ENCODE measurements around the gene NCAPD3. TPM values are rescaled to one million over a fixed set of nuclear protein-coding genes. Genes with fewer than 3 reads are reported as not detected.

The NCAPD3 gene
- total and polyA plus RNA-seq, 4 donors: 4.4 to 23.5 (median 16.5) TPM

DNA sequence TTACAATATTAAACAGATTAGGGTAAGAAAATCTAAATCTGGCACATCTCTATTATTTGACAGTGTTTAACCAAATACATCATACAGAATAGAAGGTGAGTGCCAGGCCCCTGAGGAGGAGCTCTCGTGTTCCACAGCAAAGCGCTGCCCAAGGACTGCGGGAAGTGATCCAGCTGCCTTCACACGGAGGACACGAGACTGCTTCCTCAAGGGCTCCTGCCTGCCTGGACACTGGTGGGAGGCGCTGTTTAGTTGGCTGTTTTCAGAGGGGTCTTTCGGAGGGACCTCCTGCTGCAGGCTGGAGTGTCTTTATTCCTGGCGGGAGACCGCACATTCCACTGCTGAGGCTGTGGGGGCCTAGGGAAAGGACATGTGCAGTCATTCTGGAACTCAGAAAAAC, 71.1 kb downstream of the NCAPD3 start:
- ATAC-seq (ENCODE audit: insufficient read depth, low FRiP score) (no peak), DNase-seq (no peak)
- H3K9me3 ChIP-seq (ENCODE audit: control insufficient read depth in 4 of 4, insufficient read depth in 3 of 4, low read length in 3 of 4): no peaks in the 10 kb centered on the region
- TF ChIP-seq, protein P1, sequence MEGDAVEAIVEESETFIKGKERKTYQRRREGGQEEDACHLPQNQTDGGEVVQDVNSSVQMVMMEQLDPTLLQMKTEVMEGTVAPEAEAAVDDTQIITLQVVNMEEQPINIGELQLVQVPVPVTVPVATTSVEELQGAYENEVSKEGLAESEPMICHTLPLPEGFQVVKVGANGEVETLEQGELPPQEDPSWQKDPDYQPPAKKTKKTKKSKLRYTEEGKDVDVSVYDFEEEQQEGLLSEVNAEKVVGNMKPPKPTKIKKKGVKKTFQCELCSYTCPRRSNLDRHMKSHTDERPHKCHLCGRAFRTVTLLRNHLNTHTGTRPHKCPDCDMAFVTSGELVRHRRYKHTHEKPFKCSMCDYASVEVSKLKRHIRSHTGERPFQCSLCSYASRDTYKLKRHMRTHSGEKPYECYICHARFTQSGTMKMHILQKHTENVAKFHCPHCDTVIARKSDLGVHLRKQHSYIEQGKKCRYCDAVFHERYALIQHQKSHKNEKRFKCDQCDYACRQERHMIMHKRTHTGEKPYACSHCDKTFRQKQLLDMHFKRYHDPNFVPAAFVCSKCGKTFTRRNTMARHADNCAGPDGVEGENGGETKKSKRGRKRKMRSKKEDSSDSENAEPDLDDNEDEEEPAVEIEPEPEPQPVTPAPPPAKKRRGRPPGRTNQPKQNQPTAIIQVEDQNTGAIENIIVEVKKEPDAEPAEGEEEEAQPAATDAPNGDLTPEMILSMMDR (IDR thresholded peaks at IDR 0.05; ENCODE audit: control extremely low read depth, extremely low read depth): no peak
- no peak overlapping the region for H3K27ac ChIP-seq (ENCODE audit: low read depth in 1 of 2, low read length in 1 of 2)
- H3K4me1 ChIP-seq (ENCODE audit: control insufficient read depth in 5 of 5, insufficient read depth in 5 of 5, low read length in 5 of 5): no peaks in the 10 kb centered on the region
- WGBS, 2 donors: 89 to 91% methylated on average over 9 of the region's 9 CpGs
- H3K4me3 ChIP-seq: no peak overlapping the region
- H3K27me3 ChIP-seq (ENCODE audit: control insufficient read depth in 3 of 3, insufficient read depth in 3 of 3, low read length in 2 of 3): no peaks in the 10 kb centered on the region
- no peak overlapping the region for H3K9ac ChIP-seq (ENCODE audit: insufficient read depth in 1 of 2, low read length in 2 of 2)
- peaks cover 27 to 49% (median 31%) of the 10 kb centered on the region in 4 donors for H3K36me3 ChIP-seq (ENCODE audit: control insufficient read depth in 4 of 4, insufficient read depth in 4 of 4, low read length in 4 of 4)

DNA sequence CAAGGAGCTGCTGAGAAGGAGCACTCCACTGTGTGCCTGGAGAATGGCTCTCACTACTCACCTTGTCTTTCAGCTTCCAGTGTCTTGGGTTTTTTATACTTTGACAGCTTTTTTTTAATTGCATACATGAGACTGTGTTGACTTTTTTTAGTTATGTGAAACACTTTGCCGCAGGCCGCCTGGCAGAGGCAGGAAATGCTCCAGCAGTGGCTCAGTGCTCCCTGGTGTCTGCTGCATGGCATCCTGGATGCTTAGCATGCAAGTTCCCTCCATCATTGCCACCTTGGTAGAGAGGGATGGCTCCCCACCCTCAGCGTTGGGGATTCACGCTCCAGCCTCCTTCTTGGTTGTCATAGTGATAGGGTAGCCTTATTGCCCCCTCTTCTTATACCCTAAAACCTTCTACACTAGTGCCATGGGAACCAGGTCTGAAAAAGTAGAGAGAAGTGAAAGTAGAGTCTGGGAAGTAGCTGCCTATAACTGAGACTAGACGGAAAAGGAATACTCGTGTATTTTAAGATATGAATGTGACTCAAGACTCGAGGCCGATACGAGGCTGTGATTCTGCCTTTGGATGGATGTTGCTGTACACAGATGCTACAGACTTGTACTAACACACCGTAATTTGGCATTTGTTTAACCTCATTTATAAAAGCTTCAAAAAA, 72.6 kb downstream of the NCAPD3 start:
- Histone ChIP-seq H3K27me3 (ENCODE audit: control insufficient read depth in 3 of 3, insufficient read depth in 3 of 3, low read length in 2 of 3) (no peaks in the 10 kb centered on the region), H3K9ac (ENCODE audit: insufficient read depth in 1 of 2, low read length in 2 of 2) (peak overlapping the region in 1 of 2 donors; percentile 28), H3K4me3 (no peak overlapping the region), H3K9me3 (ENCODE audit: control insufficient read depth in 4 of 4, insufficient read depth in 3 of 4, low read length in 3 of 4) (no peaks in the 10 kb centered on the region), H3K4me1 (ENCODE audit: control insufficient read depth in 5 of 5, insufficient read depth in 5 of 5, low read length in 5 of 5) (no peaks in the 10 kb centered on the region), H3K36me3 (ENCODE audit: control insufficient read depth in 4 of 4, insufficient read depth in 4 of 4, low read length in 4 of 4) (peaks cover 22 to 43% (median 26%) of the 10 kb centered on the region in 4 donors), H3K27ac (ENCODE audit: low read depth in 1 of 2, low read length in 1 of 2) (no peak overlapping the region)
- ATAC-seq (ENCODE audit: insufficient read depth, low FRiP score) (no peak), DNase-seq (no peak)
- WGBS, 2 donors: 87 to 88% methylated on average over 10 of the region's 10 CpGs
- TF ChIP-seq, protein P1 (IDR thresholded peaks at IDR 0.05; ENCODE audit: control extremely low read depth, extremely low read depth): no peak

DNA sequence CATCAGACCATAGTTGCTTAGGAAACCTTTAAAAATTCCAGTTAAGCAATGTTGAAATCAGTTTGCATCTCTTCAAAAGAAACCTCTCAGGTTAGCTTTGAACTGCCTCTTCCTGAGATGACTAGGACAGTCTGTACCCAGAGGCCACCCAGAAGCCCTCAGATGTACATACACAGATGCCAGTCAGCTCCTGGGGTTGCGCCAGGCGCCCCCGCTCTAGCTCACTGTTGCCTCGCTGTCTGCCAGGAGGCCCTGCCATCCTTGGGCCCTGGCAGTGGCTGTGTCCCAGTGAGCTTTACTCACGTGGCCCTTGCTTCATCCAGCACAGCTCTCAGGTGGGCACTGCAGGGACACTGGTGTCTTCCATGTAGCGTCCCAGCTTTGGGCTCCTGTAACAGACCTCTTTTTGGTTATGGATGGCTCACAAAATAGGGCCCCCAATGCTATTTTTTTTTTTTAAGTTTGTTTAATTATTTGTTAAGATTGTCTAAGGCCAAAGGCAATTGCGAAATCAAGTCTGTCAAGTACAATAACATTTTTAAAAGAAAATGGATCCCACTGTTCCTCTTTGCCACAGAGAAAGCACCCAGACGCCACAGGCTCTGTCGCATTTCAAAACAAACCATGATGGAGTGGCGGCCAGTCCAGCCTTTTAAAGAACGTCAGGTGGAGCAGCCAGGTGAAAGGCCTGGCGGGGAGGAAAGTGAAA, 73.4 kb downstream of the NCAPD3 start:
- H3K4me1 ChIP-seq (ENCODE audit: control insufficient read depth in 5 of 5, insufficient read depth in 5 of 5, low read length in 5 of 5): no peaks in the 10 kb centered on the region
- no peaks in the 10 kb centered on the region for H3K9me3 ChIP-seq (ENCODE audit: control insufficient read depth in 4 of 4, insufficient read depth in 3 of 4, low read length in 3 of 4)
- TF ChIP-seq, protein P1 (IDR thresholded peaks at IDR 0.05; ENCODE audit: control extremely low read depth, extremely low read depth): no peak
- ATAC-seq (ENCODE audit: insufficient read depth, low FRiP score): no peak
- H3K9ac ChIP-seq (ENCODE audit: insufficient read depth in 1 of 2, low read length in 2 of 2): peak overlapping the region in 1 of 2 donors; percentile 28
- no peak overlapping the region for H3K27ac ChIP-seq (ENCODE audit: low read depth in 1 of 2, low read length in 1 of 2)
- peaks cover 22 to 41% (median 30%) of the 10 kb centered on the region in 4 donors for H3K36me3 ChIP-seq (ENCODE audit: control insufficient read depth in 4 of 4, insufficient read depth in 4 of 4, low read length in 4 of 4)
- H3K27me3 ChIP-seq (ENCODE audit: control insufficient read depth in 3 of 3, insufficient read depth in 3 of 3, low read length in 2 of 3): no peaks in the 10 kb centered on the region
- WGBS, 2 donors: 83 to 89% methylated on average over 12 of the region's 12 CpGs
- H3K4me3 ChIP-seq: no peak overlapping the region
- peak in 1 of 3 donors; percentile 18 for DNase-seq

All from lung (tissue), 12 donors.